ENCODE data around the gene KLF7.

Gene KLF7

GRCh38 chr2:207167099-207167923 lies 1.6 kb upstream of the KLF7 start:
- in situ Hi-C loops (cut with MboI; ENCODE audit: low sequenced_read_pairs): no loop called here

GRCh38 chr2:207166349-207167098 lies 776 bp upstream of the KLF7 start:
- in situ Hi-C loops (cut with MboI; ENCODE audit: low sequenced_read_pairs): no loop called here

- in situ Hi-C loops (cut with MboI; ENCODE audit: low sequenced_read_pairs): no loop called here
Observed at GRCh38 chr2:207166039-207166348, 246 bp upstream of the KLF7 start.

GRCh38 chr2:207164006-207164831 lies 1.5 kb downstream of the KLF7 start:
- in situ Hi-C loops (cut with MboI; ENCODE audit: low sequenced_read_pairs): no loop called here

DNA sequence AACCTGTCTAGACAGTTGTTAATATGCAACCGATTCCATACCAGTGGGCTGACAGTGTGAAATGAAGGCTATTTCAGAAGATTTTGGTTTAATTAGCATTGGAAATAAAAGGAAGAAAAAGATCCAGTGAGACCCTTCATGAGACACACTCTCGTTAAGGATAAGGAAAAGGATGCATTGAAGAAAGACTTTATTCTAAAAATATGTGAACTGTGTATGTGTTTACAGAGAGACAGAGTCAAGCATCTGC lies 2.1 kb downstream of the KLF7 start:
- in situ Hi-C loops (cut with MboI; ENCODE audit: low sequenced_read_pairs): no loop called here

GRCh38 chr2:207163053-207163755 lies 2.5 kb downstream of the KLF7 start:
- in situ Hi-C loops (cut with MboI; ENCODE audit: low sequenced_read_pairs): no loop called here

- in situ Hi-C loops (cut with MboI; ENCODE audit: low sequenced_read_pairs): no loop called here
Observed at GRCh38 chr2:207162316-207162715, 3.4 kb downstream of the KLF7 start.

GRCh38 chr2:207161247-207162123 lies 4.3 kb downstream of the KLF7 start:
- in situ Hi-C loops (cut with MboI; ENCODE audit: low sequenced_read_pairs): no loop called here

GRCh38 chr2:207160115-207160514 lies 5.6 kb downstream of the KLF7 start:
- in situ Hi-C loops (cut with MboI; ENCODE audit: low sequenced_read_pairs): no loop called here

DNA sequence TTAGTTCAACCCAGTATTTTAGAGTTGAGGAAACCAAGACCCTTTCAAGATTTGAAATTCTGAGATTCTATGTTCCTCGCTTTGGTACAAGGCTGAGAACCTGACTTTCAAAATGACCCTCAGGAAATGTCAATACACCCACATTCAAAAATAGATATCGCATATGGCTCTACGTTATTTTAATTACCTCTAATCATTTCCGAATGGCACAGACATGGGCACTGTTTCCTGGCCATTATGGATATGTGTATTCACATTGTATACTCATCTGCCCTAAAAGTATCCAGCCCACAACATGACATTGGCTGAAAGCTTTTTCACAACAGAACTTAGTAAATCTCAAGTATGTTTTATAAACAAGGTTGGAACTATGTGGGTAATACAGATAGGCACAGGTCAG lies 6.7 kb downstream of the KLF7 start:
- in situ Hi-C loops (cut with MboI; ENCODE audit: low sequenced_read_pairs): no loop called here

DNA sequence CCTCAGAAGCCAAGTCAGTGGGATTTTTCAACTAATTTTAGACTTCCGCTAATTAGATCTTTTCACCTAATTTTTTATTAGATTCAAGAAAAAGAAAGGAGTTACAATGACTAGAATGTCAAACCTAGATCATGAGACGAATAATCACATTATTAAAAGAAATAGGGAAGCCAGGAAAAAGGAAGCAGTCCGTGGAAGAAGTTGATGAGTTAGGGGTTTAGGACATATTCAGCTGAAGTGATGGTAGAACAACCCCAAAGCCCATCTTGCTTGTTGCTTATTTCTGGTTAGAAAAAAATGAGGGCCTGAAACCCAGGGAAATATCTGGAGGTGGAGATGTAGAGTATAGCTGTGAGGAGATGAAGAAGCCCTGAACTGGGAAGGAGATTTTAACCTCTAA lies 8.0 kb downstream of the KLF7 start:
- in situ Hi-C loops (cut with MboI; ENCODE audit: low sequenced_read_pairs): no loop called here

DNA sequence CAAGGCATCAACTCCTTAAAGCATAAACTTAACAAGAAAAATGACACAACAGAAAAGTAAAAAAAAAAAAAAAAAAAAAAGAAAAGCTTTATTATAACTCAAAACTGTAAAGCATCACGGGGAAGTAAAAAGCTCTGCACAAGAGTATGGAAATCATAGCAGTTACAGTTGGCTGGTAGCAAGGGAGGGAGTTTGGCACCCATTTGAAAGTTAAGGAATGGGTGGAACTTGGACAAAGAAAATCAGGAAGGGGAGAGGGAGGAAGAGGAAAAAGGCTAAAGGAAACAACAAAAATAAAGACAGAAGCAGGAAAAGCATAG lies 8.6 kb downstream of the KLF7 start:
- in situ Hi-C loops (cut with MboI; ENCODE audit: low sequenced_read_pairs): no loop called here

DNA sequence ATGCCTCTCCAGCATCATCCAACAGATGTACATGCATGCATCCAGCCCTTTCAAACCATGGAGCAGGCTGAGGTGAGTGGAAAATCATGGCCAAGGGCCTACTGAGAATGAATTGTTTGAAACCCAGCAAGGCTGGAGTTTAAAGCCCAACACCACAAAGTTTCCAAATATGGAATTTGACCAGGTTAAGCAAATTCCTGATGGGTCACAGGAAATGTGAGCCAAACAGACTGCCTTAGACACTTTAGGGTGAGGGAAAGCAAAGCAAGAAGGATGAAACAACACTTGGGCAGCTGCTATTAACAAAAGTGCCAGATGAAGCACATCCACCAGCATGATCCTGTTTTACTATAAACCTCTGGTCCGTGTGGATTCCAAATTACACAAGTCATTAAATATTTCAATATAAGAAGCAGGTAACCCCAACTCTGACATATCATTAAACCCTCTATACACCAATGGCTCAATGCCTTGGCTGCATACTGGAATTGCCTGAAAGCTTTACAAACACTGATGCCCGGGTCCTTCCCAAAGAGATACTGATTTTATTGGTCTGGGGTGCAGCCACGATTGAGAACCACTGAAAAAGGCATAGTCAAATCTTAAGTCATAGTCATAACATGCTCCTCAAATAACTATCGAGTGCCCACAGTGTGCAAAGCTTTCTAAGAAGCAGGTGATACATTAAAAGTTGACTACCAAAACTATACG lies 9.1 kb downstream of the KLF7 start:
- in situ Hi-C loops (cut with MboI; ENCODE audit: low sequenced_read_pairs): no loop called here

GRCh38 chr2:207155516-207156444 lies 10.0 kb downstream of the KLF7 start:
- in situ Hi-C loops (cut with MboI; ENCODE audit: low sequenced_read_pairs): no loop called here

GRCh38 chr2:207154556-207155510 lies 10.9 kb downstream of the KLF7 start:
- in situ Hi-C loops (cut with MboI; ENCODE audit: low sequenced_read_pairs): no loop called here

GRCh38 chr2:207153266-207153975 lies 12.3 kb downstream of the KLF7 start:
- in situ Hi-C loops (cut with MboI; ENCODE audit: low sequenced_read_pairs): no loop called here

GRCh38 chr2:207151048-207151447 lies 14.7 kb downstream of the KLF7 start:
- in situ Hi-C loops (cut with MboI; ENCODE audit: low sequenced_read_pairs): no loop called here
